Liver (tissue), 9 donors: ENCODE data around the gene FBXW11. TPM values are rescaled to one million over a fixed set of nuclear protein-coding genes. Genes with fewer than 3 reads are reported as not detected.

Experiments used
- DNase-seq: peaks from one replicate; pipeline ENCODE4 v3.0.0-alpha.2; 2017; ENCODE audit warnings: low spot score
- H3K27ac ChIP-seq, 2 donors: one replicate each; pipeline ENCODE4 v1.7.0; 2013; ENCODE audit warnings: inconsistent platforms in 2 of 2, low read length in 2 of 2, control low read depth in 1 of 2, low read depth in 1 of 2, mild to moderate bottlenecking in 1 of 2
- H3K27me3 ChIP-seq, 4 donors: one replicate each; pipeline versions ENCODE4 v1.6.1 to v1.7.0; 2013; ENCODE audit warnings: low read length in 3 of 4, inconsistent platforms in 1 of 4, mild to moderate bottlenecking in 1 of 4, moderate library complexity in 1 of 4; ENCODE audit not compliant: control insufficient read depth in 4 of 4, insufficient read depth in 4 of 4
- H3K36me3 ChIP-seq, 4 donors: one replicate each; pipeline versions ENCODE4 v1.6.1 to v1.7.0; 2013; ENCODE audit warnings: low read length in 3 of 4, mild to moderate bottlenecking in 3 of 4, low read depth in 1 of 4, moderate library complexity in 1 of 4; ENCODE audit not compliant: control insufficient read depth in 4 of 4, insufficient read depth in 3 of 4
- H3K4me1 ChIP-seq, 4 donors: one replicate each; pipeline versions ENCODE4 v1.6.1 to v1.7.0; 2013; ENCODE audit warnings: low read length in 3 of 4, mild to moderate bottlenecking in 3 of 4, moderate library complexity in 1 of 4; ENCODE audit not compliant: control insufficient read depth in 4 of 4, insufficient read depth in 4 of 4
- H3K4me3 ChIP-seq, 3 donors: one replicate each; pipeline versions ENCODE4 v1.6.1 to v1.7.0; 2013; ENCODE audit warnings: low read length in 3 of 3, control low read depth in 1 of 3, low read depth in 1 of 3, mild to moderate bottlenecking in 1 of 3
- H3K9ac ChIP-seq, 2 donors: one replicate each; pipeline ENCODE4 v1.7.0; 2013; ENCODE audit warnings: low read length in 2 of 2, mild to moderate bottlenecking in 2 of 2, moderate library complexity in 2 of 2, control low read depth in 1 of 2, low read depth in 1 of 2
- H3K9me3 ChIP-seq, 4 donors: one replicate each; pipeline versions ENCODE4 v1.6.1 to v1.7.0; 2013; ENCODE audit warnings: low read length in 3 of 4; ENCODE audit not compliant: control insufficient read depth in 4 of 4
- CTCF ChIP-seq: fragments of 150-350 bp; IDR thresholded peaks from 2 replicates; pipeline ENCODE4 v1.5.1; 2017; ENCODE audit warnings: improper control_type of control experiment, low read depth, low read length; ENCODE audit not compliant: missing input control
- EGR1 ChIP-seq, 2 donors: IDR thresholded peaks; 2 replicates each; pipeline ENCODE4 v1.6.1; 2016 to 2018; ENCODE audit warnings: antibody characterized with exemption in 2 of 2, low read depth in 2 of 2
- FOXA1 ChIP-seq: IDR thresholded peaks from 2 replicates; pipeline ENCODE4 v1.6.1; 2016; ENCODE audit warnings: antibody characterized with exemption
- FOXA2 ChIP-seq: IDR thresholded peaks from 2 replicates; pipeline ENCODE4 v1.6.1; 2016; ENCODE audit warnings: antibody characterized with exemption
- GABPA ChIP-seq, 2 donors: IDR thresholded peaks in 1 of 2; conservative IDR thresholded peaks in 1 of 2; 2 replicates each; pipeline ENCODE4 v1.6.1; 2016; ENCODE audit warnings: antibody characterized with exemption in 2 of 2, mild to moderate bottlenecking in 1 of 2, moderate library complexity in 1 of 2
- HNF4A ChIP-seq, 2 donors: conservative IDR thresholded peaks; 2 replicates each; pipeline ENCODE4 v1.6.1; 2016; ENCODE audit warnings: antibody characterized with exemption in 2 of 2, mild to moderate bottlenecking in 2 of 2
- HNF4G ChIP-seq: IDR thresholded peaks from 2 replicates; pipeline ENCODE4 v1.6.1; 2016; ENCODE audit warnings: antibody characterized with exemption
- JUND ChIP-seq, 2 donors: IDR thresholded peaks; 2 replicates each; pipeline ENCODE4 v1.6.1; 2016; ENCODE audit warnings: antibody characterized with exemption in 2 of 2
- RAD21 ChIP-seq, 2 donors: IDR thresholded peaks; 2 replicates each; pipeline ENCODE4 v1.6.1; 2016; ENCODE audit warnings: antibody characterized with exemption in 2 of 2, mild to moderate bottlenecking in 2 of 2
- REST ChIP-seq: IDR thresholded peaks from 2 replicates; pipeline ENCODE4 v1.6.1; 2016; ENCODE audit warnings: antibody characterized with exemption, mild to moderate bottlenecking
- RXRA ChIP-seq, 2 donors: IDR thresholded peaks; 2 replicates each; pipeline ENCODE4 v1.6.1; 2017 to 2018; ENCODE audit warnings: antibody characterized with exemption in 2 of 2, mild to moderate bottlenecking in 1 of 2
- TAF1 ChIP-seq: conservative IDR thresholded peaks from 2 replicates; pipeline ENCODE4 v1.6.1; 2016; ENCODE audit warnings: antibody characterized with exemption, mild to moderate bottlenecking
- YY1 ChIP-seq: IDR thresholded peaks from 2 replicates; pipeline ENCODE4 v1.6.1; 2016; ENCODE audit warnings: antibody characterized with exemption, mild to moderate bottlenecking
- WGBS: extraction: QIAGEN DNeasy Blood & Tissue Kit; methylation state at CpG from one replicate; pipeline ENCODE4 v1.1.7; 2013; 5-methylcytosine and 5-hydroxymethylcytosine counted together
- polyA plus RNA-seq, 2 donors: library from polyadenylated mRNA; stranded (reverse) in 1 of 2; unstranded in 1 of 2; fragments of 200-250 nt in 1 of 2; fragments of >200 nt in 1 of 2; fragmentation: Nextera tagmentation in 1 of 2; extraction: Ambion mirVana in 1 of 2; gene quantifications; one replicate each; pipeline versions ENCODE4 v1.2.1 to v1.2.3, GENCODE V29; 2013 to 2015
- total RNA-seq, 2 donors: library from RNA; depleted of rRNA; stranded (reverse); fragments of >200 nt; gene quantifications; one replicate each; pipeline ENCODE4 v1.2.3, GENCODE V29; 2014
- TF ChIP-seq, protein P1 (sequence below): IDR thresholded peaks from 2 replicates; pipeline ENCODE4 v1.6.1; 2016; ENCODE audit warnings: antibody characterized with exemption
- TF ChIP-seq, protein P2 (sequence below): IDR thresholded peaks from 2 replicates; pipeline ENCODE4 v1.6.1; 2016; ENCODE audit warnings: antibody characterized with exemption
- donor health status: healthy.
- donor health status: healthy.
- donor health status: healthy.
- donor health status: healthy.
- donor health status: healthy.

FBXW11 gene
- total and polyA plus RNA-seq, 4 donors = 11.2 to 37.5 (median 22.0) TPM

GRCh38 chr5:171826132-171826531 lies 180.3 kb downstream of the FBXW11 start (continued):
- TF ChIP-seq TAF1 (no peak), GABPA (IDR thresholded peaks at IDR 0.05 in 1 of 2, conservative IDR thresholded peaks at IDR 0.05 in 1 of 2) (no peak)

DNA sequence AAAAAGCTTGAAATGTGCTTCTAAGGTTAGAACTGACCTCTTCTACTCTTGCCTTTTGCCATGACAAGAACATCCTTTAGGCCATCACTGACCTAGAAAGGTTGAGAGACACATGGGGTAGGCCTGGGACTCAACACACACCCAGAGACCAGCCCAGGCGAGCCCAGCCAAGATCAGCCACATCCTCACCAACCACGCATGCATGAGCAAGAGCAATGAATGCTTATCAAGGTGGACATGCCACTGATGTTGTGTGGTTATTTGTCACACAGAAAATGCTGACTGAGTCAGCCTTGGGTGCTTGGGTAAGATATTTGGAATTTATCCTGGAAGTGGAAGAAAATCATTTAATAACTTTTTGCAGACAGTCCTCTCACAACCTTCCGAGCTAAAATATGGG lies 181.4 kb downstream of the FBXW11 start:
- H3K9me3 ChIP-seq = no peaks in the 10 kb centered on the region
- DNase-seq = no peak
- no peak overlapping the region for H3K9ac ChIP-seq
- no peak overlapping the region for H3K4me3 ChIP-seq
- H3K27ac ChIP-seq = no peak overlapping the region
- H3K36me3 ChIP-seq = no peaks in the 10 kb centered on the region
- peaks cover 0 to 7% (median 0%) of the 10 kb centered on the region in 4 donors for H3K27me3 ChIP-seq
- TF ChIP-seq YY1 (no peak), HNF4G (no peak), REST (no peak), RXRA (IDR thresholded peaks at IDR 0.05) (no peak), RAD21 (IDR thresholded peaks at IDR 0.05) (no peak), EGR1 (IDR thresholded peaks at IDR 0.05; ENCODE audit: low read depth in 2 of 2) (no peak), CTCF (no peak), FOXA1 (no peak), JUND (IDR thresholded peaks at IDR 0.05) (no peak), TAF1 (no peak), FOXA2 (no peak)
- TF ChIP-seq, protein P1, sequence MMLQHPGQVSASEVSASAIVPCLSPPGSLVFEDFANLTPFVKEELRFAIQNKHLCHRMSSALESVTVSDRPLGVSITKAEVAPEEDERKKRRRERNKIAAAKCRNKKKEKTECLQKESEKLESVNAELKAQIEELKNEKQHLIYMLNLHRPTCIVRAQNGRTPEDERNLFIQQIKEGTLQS = no peak
- TF ChIP-seq, protein P2, sequence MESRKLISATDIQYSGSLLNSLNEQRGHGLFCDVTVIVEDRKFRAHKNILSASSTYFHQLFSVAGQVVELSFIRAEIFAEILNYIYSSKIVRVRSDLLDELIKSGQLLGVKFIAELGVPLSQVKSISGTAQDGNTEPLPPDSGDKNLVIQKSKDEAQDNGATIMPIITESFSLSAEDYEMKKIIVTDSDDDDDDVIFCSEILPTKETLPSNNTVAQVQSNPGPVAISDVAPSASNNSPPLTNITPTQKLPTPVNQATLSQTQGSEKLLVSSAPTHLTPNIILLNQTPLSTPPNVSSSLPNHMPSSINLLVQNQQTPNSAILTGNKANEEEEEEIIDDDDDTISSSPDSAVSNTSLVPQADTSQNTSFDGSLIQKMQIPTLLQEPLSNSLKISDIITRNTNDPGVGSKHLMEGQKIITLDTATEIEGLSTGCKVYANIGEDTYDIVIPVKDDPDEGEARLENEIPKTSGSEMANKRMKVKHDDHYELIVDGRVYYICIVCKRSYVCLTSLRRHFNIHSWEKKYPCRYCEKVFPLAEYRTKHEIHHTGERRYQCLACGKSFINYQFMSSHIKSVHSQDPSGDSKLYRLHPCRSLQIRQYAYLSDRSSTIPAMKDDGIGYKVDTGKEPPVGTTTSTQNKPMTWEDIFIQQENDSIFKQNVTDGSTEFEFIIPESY = no peak
- H3K4me1 ChIP-seq = no peaks in the 10 kb centered on the region
- 95% methylated on average over 3 of the region's 3 CpGs for WGBS

DNA sequence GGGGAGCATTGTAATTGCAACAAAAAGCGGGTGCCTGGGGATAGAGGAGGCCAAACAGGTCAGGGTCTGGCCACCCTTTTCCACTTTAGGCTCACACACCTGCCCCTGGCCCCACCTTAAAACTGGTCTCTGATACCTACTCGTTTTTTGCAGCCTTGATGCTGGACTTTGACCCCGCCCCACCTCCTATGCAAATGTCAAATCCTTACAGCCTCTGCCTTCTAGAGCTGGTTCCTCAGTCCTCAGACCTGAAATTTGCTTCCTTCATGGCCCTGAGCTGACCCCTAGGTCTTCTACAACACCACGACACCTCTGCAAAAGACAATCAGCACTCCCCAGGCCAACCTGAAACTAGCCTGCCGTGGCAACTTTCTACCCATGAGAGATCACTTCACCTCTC lies 183.2 kb downstream of the FBXW11 start:
- no peak for DNase-seq
- H3K27ac ChIP-seq = no peak overlapping the region

More for the DNA sequence above, 183.2 kb downstream of the FBXW11 start:
- H3K4me1 ChIP-seq = no peaks in the 10 kb centered on the region
- no peak overlapping the region for H3K4me3 ChIP-seq
- TF ChIP-seq YY1 (no peak), FOXA1 (no peak), HNF4A (conservative IDR thresholded peaks at IDR 0.05) (peak in 1 of 2 donors; percentile 9)
- WGBS = 67% methylated on average over 5 of the region's 5 CpGs
- H3K36me3 ChIP-seq = no peaks in the 10 kb centered on the region
- peaks cover 0 to 7% (median 0%) of the 10 kb centered on the region in 4 donors for H3K27me3 ChIP-seq
- H3K9me3 ChIP-seq = no peaks in the 10 kb centered on the region
- H3K9ac ChIP-seq = no peak overlapping the region
